Esophagus muscularis mucosa (tissue), 4 donors: ENCODE results near the gene BCS1L. TPM values are rescaled to one million over a fixed set of nuclear protein-coding genes. Genes with fewer than 3 reads are reported as not detected.

Source experiments
- DNase-seq: peaks from one replicate; pipeline ENCODE4 v3.0.0-alpha.2; 2017; ENCODE audit errors: extremely low spot score
- H3K27ac ChIP-seq, 4 donors: fragments of 200-600 bp; sonication (generic); replicated peaks in 1 of 4; 1 replicate in 3 of 4; 2 replicates in 1 of 4; pipeline ENCODE4 v1.5.1; 2016 to 2019; ENCODE audit warnings: mild to moderate bottlenecking in 1 of 4
- H3K27me3 ChIP-seq, 4 donors: fragments of 200-600 bp; sonication (generic); one replicate each; pipeline versions ENCODE4 v1.5.1 to v1.6.0; 2016 to 2019
- H3K36me3 ChIP-seq, 4 donors: fragments of 200-600 bp; sonication (generic); one replicate each; pipeline ENCODE4 v1.5.1; 2016 to 2019
- H3K4me1 ChIP-seq, 4 donors: fragments of 200-600 bp; sonication (generic); one replicate each; pipeline ENCODE4 v1.5.1; 2016 to 2019
- H3K4me3 ChIP-seq, 4 donors: fragments of 200-600 bp; sonication (generic); 1 replicate in 2 of 4; 2 replicates in 2 of 4; pipeline ENCODE4 v1.5.1; 2016 to 2019; ENCODE audit warnings: mild to moderate bottlenecking in 4 of 4, moderate library complexity in 1 of 4
- H3K9me3 ChIP-seq, 4 donors: fragments of 200-600 bp; sonication (generic); 1 replicate in 3 of 4; 2 replicates in 1 of 4; pipeline ENCODE4 v1.5.1; 2016 to 2019
- CTCF ChIP-seq, 3 experiments: fragments of 200-600 bp in 2 of 3; fragments of 450-650 bp in 1 of 3; sonication (generic) in 2 of 3; IDR thresholded peaks; one replicate each; pipeline ENCODE4 v1.5.1; 2017 to 2019; ENCODE audit warnings: antibody characterized with exemption in 3 of 3, mild to moderate bottlenecking in 2 of 3, moderate library complexity in 1 of 3
- EP300 ChIP-seq: sonication (generic); formaldehyde crosslinking; IDR thresholded peaks from one replicate; pipeline ENCODE4 v1.6.1; 2017; ENCODE audit warnings: antibody characterized with exemption
- POLR2A ChIP-seq: fragments of 450-650 bp; IDR thresholded peaks from one replicate; pipeline ENCODE4 v1.6.1; 2017; ENCODE audit warnings: antibody characterized with exemption, moderate library complexity, mild to moderate bottlenecking, low read depth
- POLR2AphosphoS5 ChIP-seq, 2 donors: sonication (generic); formaldehyde crosslinking; IDR thresholded peaks; one replicate each; pipeline ENCODE4 v1.6.1; 2017; ENCODE audit warnings: antibody characterized with exemption in 2 of 2
- WGBS: methylation state at CpG from one replicate; pipeline ENCODE4 v1.1.5; 2018; 5-methylcytosine and 5-hydroxymethylcytosine counted together
- intact Hi-C: fragments of 100-400 bp; cut with DNase I; formaldehyde crosslinking; loops from one replicate; pipeline ENCODE4 v1.15.1; 2023
- total RNA-seq, 4 donors: library from RNA; depleted of rRNA; stranded (reverse); fragments of >200 nt; gene quantifications; one replicate each; pipeline versions ENCODE4 v1.1.0 to v1.2.1, GENCODE V29; 2016

Gene BCS1L
- total RNA-seq, result 10 to 100 TPM; 21.3 to 27.3 (median 25.6) TPM

- Histone ChIP-seq H3K9me3 (no peaks in the 10 kb centered on the region), H3K4me3 (peak within 1 kb of the TSS; percentile 81 to 97 (median 88)), H3K27ac (peak within 1 kb of the TSS; percentile 76 to 83 (median 78)), H3K27me3 (no peaks in the 10 kb centered on the region), H3K36me3 (peaks cover 43 to 65% (median 49%) of the 10 kb centered on the region in 4 donors), H3K4me1 (peaks cover 22 to 43% (median 28%) of the 10 kb centered on the region in 4 donors)
- intact Hi-C loops, result no loop called here
- TF ChIP-seq EP300, result no peak
- TF ChIP-seq POLR2A, result no peak
- peak; percentile 65 to 81 for TF ChIP-seq POLR2AphosphoS5 (IDR thresholded peaks at IDR 0.05)
- peak; percentile 97 for DNase-seq
- WGBS, result 2% methylated on average over 20 of the region's 49 CpGs
Observed at GRCh38 chr2:218659258-218659987, at the start of gene BCS1L, which contains the start of gene ZNF142. BCS1L (plus strand) TSS chr2:218659683; CDS start chr2:218660988, 1,305 bp downstream. ZNF142 (minus strand) TSS chr2:218659623; CDS start chr2:218656429, 3,194 bp downstream.

- no peak for DNase-seq
- Histone ChIP-seq H3K27ac (peak overlapping the region; percentile 73 to 85 (median 80)), H3K27me3 (no peaks in the 10 kb centered on the region), H3K9me3 (no peaks in the 10 kb centered on the region), H3K4me3 (no peak overlapping the region), H3K4me1 (peaks cover 0 to 18% (median 16%) of the 10 kb centered on the region in 4 donors), H3K36me3 (peaks cover 0 to 9% (median 2%) of the 10 kb centered on the region in 4 donors)
- TF ChIP-seq EP300 (no peak), CTCF (IDR thresholded peaks at IDR 0.05) (no peak), POLR2A (no peak), POLR2AphosphoS5 (IDR thresholded peaks at IDR 0.05) (peak; percentile 61)
- whole genome bisulfite sequencing, result 56% methylated on average over 6 of the region's 6 CpGs
- intact Hi-C loops, result no loop called here
Observed at GRCh38 chr2:218615868-218616315, 43.6 kb upstream of the BCS1L start.

- TF ChIP-seq CTCF (IDR thresholded peaks at IDR 0.05) (no peak), POLR2AphosphoS5 (IDR thresholded peaks at IDR 0.05) (no peak), EP300 (no peak), POLR2A (no peak)
- Histone ChIP-seq H3K4me1 (peaks cover 0 to 32% (median 28%) of the 10 kb centered on the region in 4 donors), H3K36me3 (peaks cover 0 to 21% (median 2%) of the 10 kb centered on the region in 4 donors), H3K27ac (no peak overlapping the region), H3K4me3 (no peak overlapping the region), H3K9me3 (no peaks in the 10 kb centered on the region), H3K27me3 (no peaks in the 10 kb centered on the region)
- no peak for DNase-seq
- intact Hi-C loops, result no loop called here
- 87% methylated on average over 9 of the region's 9 CpGs for WGBS
Observed at GRCh38 chr2:218618102-218618860, 41.2 kb upstream of the BCS1L start.

- Histone ChIP-seq H3K4me1 (peaks cover 0 to 20% (median 17%) of the 10 kb centered on the region in 4 donors), H3K36me3 (peaks cover 0 to 23% (median 2%) of the 10 kb centered on the region in 4 donors), H3K9me3 (no peaks in the 10 kb centered on the region), H3K27ac (no peak overlapping the region), H3K4me3 (no peak overlapping the region), H3K27me3 (no peaks in the 10 kb centered on the region)
- no peak for TF ChIP-seq POLR2AphosphoS5 (IDR thresholded peaks at IDR 0.05)
- TF ChIP-seq POLR2A, result no peak
- TF ChIP-seq EP300, result no peak
- TF ChIP-seq CTCF (IDR thresholded peaks at IDR 0.05), result no peak
- DNase-seq, result no peak
- intact Hi-C loops, result no loop called here
- WGBS, result 75% methylated on average over 7 of the region's 7 CpGs
Observed at GRCh38 chr2:218621007-218621406, 38.5 kb upstream of the BCS1L start.
